HCT116 (cell line): ENCODE data around the gene C1orf105. TPM values are rescaled to one million over a fixed set of nuclear protein-coding genes. Genes with fewer than 3 reads are reported as not detected.

ENCODE experiments used
- ATAC-seq: fragments of 200-7000 bp; cut with Tn5 transposase; 2 replicates; pipeline ENCODE4 v1.9.1; 2020; ENCODE audit warnings: mild to moderate bottlenecking, moderate library complexity
- BruUV-seq: library from RNA; stranded (reverse); fragments of 400-500 nt; replicated peaks from 2 replicates; lab custom pipeline; 2021; lab: Mats Ljungman, UMichigan
- CTCF ChIA-PET: fragments of 300-600 bp; sonication (Branson Sonifier 250); formaldehyde crosslinking; loops from one replicate; lab custom pipeline; 2021; ENCODE audit warnings: antibody characterized with exemption; lab: Charles Lee
- POLR2A ChIA-PET: fragments of 300-600, 350-600 bp; sonication (Branson Sonifier 250); formaldehyde crosslinking; loops from one replicate; lab custom pipeline; 2021; ENCODE audit warnings: antibody characterized with exemption; lab: Charles Lee
- RAD21 ChIA-PET, 2 experiments: fragments of 300-600 bp; sonication (Branson Sonifier 250); formaldehyde crosslinking; loops; one replicate each; lab custom pipeline; 2023; ENCODE audit warnings: low total read pairs in 2 of 2; ENCODE audit not compliant: uncharacterized antibody in 2 of 2, unreplicated experiment in 2 of 2, low non-redundant PET in 1 of 2; lab: Charles Lee
- DNase-seq: peaks from one replicate; pipeline ENCODE4 v3.0.0-alpha.2; 2010; ENCODE audit warnings: low read depth, low spot score
- H2AFZ ChIP-seq: fragments of 200-600 bp; shearing (Covaris generic), sonication (generic); 2 replicates; pipeline ENCODE4 v1.6.1; 2017; ENCODE audit warnings: low read depth, mixed run types, mixed read lengths, antibody characterized with exemption, low read length; ENCODE audit not compliant: poor library complexity, severe bottlenecking
- H3K27ac ChIP-seq: 2 replicates; pipeline ENCODE4 v1.5.1; 2012; ENCODE audit warnings: low read depth, low read length
- H3K27me3 ChIP-seq: fragments of 200-600 bp; sonication (generic); 2 replicates; pipeline ENCODE4 v1.6.1; 2016; ENCODE audit warnings: mixed run types, low read length, mixed read lengths; ENCODE audit not compliant: insufficient read depth
- H3K36me3 ChIP-seq, 2 experiments: fragments of 200-500 bp in 1 of 2; fragments of 200-600 bp in 1 of 2; sonication (Bioruptor generic) in 1 of 2; sonication (generic) in 1 of 2; 2 replicates each; pipeline versions ENCODE4 v1.5.1 to v1.6.1; 2014 to 2016; ENCODE audit warnings: low read length in 2 of 2, inconsistent platforms in 1 of 2, mixed read lengths in 1 of 2, mixed run types in 1 of 2; ENCODE audit not compliant: insufficient read depth in 2 of 2, control insufficient read depth in 1 of 2
- H3K4me1 ChIP-seq, 2 experiments: fragments of 200-600 bp in 1 of 2; sonication (generic) in 1 of 2; 2 replicates each; pipeline versions ENCODE4 v1.5.1 to v1.6.1; 2012 to 2017; ENCODE audit warnings: low read length in 2 of 2, inconsistent platforms in 1 of 2, mild to moderate bottlenecking in 1 of 2, mixed read lengths in 1 of 2, mixed run types in 1 of 2, moderate library complexity in 1 of 2; ENCODE audit not compliant: insufficient read depth in 2 of 2, control insufficient read depth in 1 of 2
- H3K4me2 ChIP-seq: fragments of 200-600 bp; sonication (generic); 2 replicates; pipeline ENCODE4 v1.6.1; 2017; ENCODE audit warnings: mixed run types, low read length, mixed read lengths
- H3K4me3 ChIP-seq, 2 experiments: fragments of 200-600 bp in 1 of 2; sonication (generic) in 1 of 2; replicated peaks in 1 of 2; 2 replicates each; pipeline ENCODE4 v1.5.1; 2011 to 2016; ENCODE audit warnings: low read length in 2 of 2, control low read depth in 1 of 2, low read depth in 1 of 2, mild to moderate bottlenecking in 1 of 2, mixed read lengths in 1 of 2, mixed run types in 1 of 2
- H3K79me2 ChIP-seq: fragments of 200-600 bp; sonication (generic); 2 replicates; pipeline ENCODE4 v1.6.1; 2017; ENCODE audit warnings: mild to moderate bottlenecking, mixed run types, low read length, moderate library complexity, mixed read lengths; ENCODE audit not compliant: insufficient read depth
- H3K9ac ChIP-seq: fragments of 200-600 bp; sonication (generic); 2 replicates; pipeline ENCODE4 v1.6.1; 2016; ENCODE audit warnings: low read length, mixed read lengths
- H3K9me2 ChIP-seq: fragments of 200-600 bp; sonication (generic), shearing (Covaris generic); 2 replicates; pipeline ENCODE4 v1.6.1; 2017; ENCODE audit warnings: mixed run types, mild to moderate bottlenecking, moderate library complexity; ENCODE audit not compliant: insufficient read depth
- H3K9me3 ChIP-seq, 2 experiments: fragments of 200-500 bp in 1 of 2; fragments of 200-600 bp in 1 of 2; sonication (Bioruptor generic) in 1 of 2; sonication (generic) in 1 of 2; 2 replicates each; pipeline ENCODE4 v1.6.1; 2014 to 2017; ENCODE audit warnings: low read length in 2 of 2, mixed read lengths in 2 of 2, inconsistent platforms in 1 of 2, low read depth in 1 of 2, mild to moderate bottlenecking in 1 of 2, mixed run types in 1 of 2, moderate library complexity in 1 of 2; ENCODE audit not compliant: control insufficient read depth in 1 of 2, insufficient read depth in 1 of 2
- H4K20me1 ChIP-seq: fragments of 200-600 bp; sonication (generic), shearing (Covaris generic); 2 replicates; pipeline ENCODE4 v1.6.1; 2017; ENCODE audit warnings: mixed run types, mild to moderate bottlenecking, moderate library complexity; ENCODE audit not compliant: insufficient read depth
- CEBPB ChIP-seq: IDR thresholded peaks from 2 replicates; pipeline ENCODE4 v1.6.1; 2012; ENCODE audit warnings: low read depth
- ELF1 ChIP-seq: IDR thresholded peaks from 2 replicates; pipeline ENCODE4 v1.6.1; 2012; ENCODE audit warnings: low read depth, borderline replicate concordance
- FOSL1 ChIP-seq: IDR thresholded peaks from 2 replicates; pipeline ENCODE4 v1.6.1; 2012; ENCODE audit warnings: low read depth
- POLR2A ChIP-seq: IDR thresholded peaks from 2 replicates; pipeline ENCODE4 v1.7.0; 2011; ENCODE audit warnings: borderline replicate concordance; ENCODE audit not compliant: insufficient read depth, insufficient read length; ENCODE audit errors: extremely low read depth
- POLR2AphosphoS5 ChIP-seq: IDR thresholded peaks from 2 replicates; pipeline ENCODE4 v1.6.1; 2011; ENCODE audit warnings: mild to moderate bottlenecking, low read depth, low read length, moderate library complexity
- RAD21 ChIP-seq: IDR thresholded peaks from 2 replicates; pipeline ENCODE4 v1.6.1; 2012; ENCODE audit warnings: low read depth, mild to moderate bottlenecking
- SRF ChIP-seq: IDR thresholded peaks from 2 replicates; pipeline ENCODE4 v1.6.1; 2012; ENCODE audit warnings: low read depth
- TCF7L2 ChIP-seq: IDR thresholded peaks from 2 replicates; pipeline ENCODE4 v1.7.0; 2011; ENCODE audit warnings: borderline replicate concordance, inconsistent platforms; ENCODE audit not compliant: insufficient read depth, insufficient read length; ENCODE audit errors: extremely low read depth
- YY1 ChIP-seq: IDR thresholded peaks from 2 replicates; pipeline ENCODE4 v1.6.1; 2011; ENCODE audit warnings: low read length, low read depth, moderate library complexity, mild to moderate bottlenecking; ENCODE audit not compliant: insufficient replicate concordance; ENCODE audit errors: extremely low read depth
- ZBTB33 ChIP-seq: IDR thresholded peaks from 2 replicates; pipeline ENCODE4 v1.6.1; 2011; ENCODE audit warnings: mild to moderate bottlenecking, low read length, moderate library complexity; ENCODE audit not compliant: insufficient replicate concordance; ENCODE audit errors: extremely low read depth
- ZNF274 ChIP-seq: fragments of 200-500 bp; sonication (Bioruptor generic); IDR thresholded peaks from 2 replicates; pipeline ENCODE4 v1.6.1; 2014; ENCODE audit warnings: mild to moderate bottlenecking, low read depth, low read length, inconsistent platforms
- intact Hi-C: fragments of 100-400 bp; cut with micrococcal nuclease; formaldehyde crosslinking; loops from 2 replicates; pipeline ENCODE4 v1.10.0; 2022
- total RNA-seq: library from RNA; stranded (reverse); gene quantifications from one replicate; pipeline ENCODE4 v1.2.1, GENCODE V29; 2021; ENCODE audit not compliant: unreplicated experiment
- TF ChIP-seq, protein P1 (sequence below): IDR thresholded peaks from 2 replicates; pipeline ENCODE4 v1.6.1; 2012; ENCODE audit warnings: low read depth

Gene C1orf105
- total RNA-seq, 1 experiment from 2014 or later: not detected

DNA sequence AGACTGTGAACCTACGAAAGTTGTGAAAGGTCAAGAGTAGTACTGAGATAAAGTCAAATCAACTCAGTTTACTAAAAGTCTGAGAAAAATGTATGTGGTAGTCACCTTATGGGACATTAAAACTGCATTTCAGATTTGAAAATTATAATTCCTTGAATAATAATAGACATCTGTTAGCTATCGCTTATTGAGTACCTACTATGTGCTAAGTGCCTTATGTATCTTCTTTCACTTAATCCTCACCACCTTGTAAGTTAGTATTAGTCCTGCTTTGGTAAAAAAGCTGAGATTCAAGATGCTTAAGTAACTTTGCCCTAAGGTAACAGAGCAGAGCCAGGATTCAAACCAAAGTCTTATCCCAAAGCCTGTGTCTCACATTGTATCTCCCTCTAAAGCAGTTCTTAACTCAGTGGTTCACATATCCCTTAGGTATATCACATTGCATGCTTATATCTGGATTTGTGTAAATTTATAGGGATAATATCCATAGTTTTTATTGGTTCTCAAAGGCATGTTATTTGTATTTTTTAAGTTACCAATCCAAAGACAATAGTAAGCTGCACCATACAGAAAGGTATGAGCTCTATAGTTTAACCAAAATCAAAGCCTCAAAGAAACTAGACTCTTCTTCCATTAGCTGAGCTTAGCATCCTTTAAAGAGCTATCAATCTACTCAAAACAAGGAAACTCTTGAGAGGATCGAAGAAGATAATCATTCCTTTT lies 22.5 kb downstream of the C1orf105 start:
- peak overlapping the region; percentile 63 for H2AFZ ChIP-seq
- H3K27me3 ChIP-seq: no peaks in the 10 kb centered on the region
- ChIA-PET POLR2A (no interaction called here), CTCF (interaction anchor here (1.2 kb wide), 2 partner anchors 25 to 440 kb away, joined by 3 to 5 read pairs; no protein-coding TSS in a partner anchor), RAD21 (no interaction called here)
- H3K4me2 ChIP-seq: peak overlapping the region; percentile 66
- H3K9me2 ChIP-seq: no peaks in the 10 kb centered on the region
- H3K36me3 ChIP-seq: no peaks in the 10 kb centered on the region; a peak in 1 of 4 replicates
- H3K9me3 ChIP-seq: no peaks in the 10 kb centered on the region
- H3K9ac ChIP-seq: peak overlapping the region; percentile 88
- no peaks in the 10 kb centered on the region for H4K20me1 ChIP-seq
- no peak for DNase-seq
- no peak overlapping the region for H3K27ac ChIP-seq
- no peak for ATAC-seq
- no TSS peak for BruUV-seq
- H3K79me2 ChIP-seq: peaks cover 19% of the 10 kb centered on the region
- intact Hi-C loops: loop anchor here (2.0 to 5.0 kb wide), 2 partner anchors 441 to 798 kb away; no protein-coding TSS in a partner anchor
- H3K4me1 ChIP-seq: peaks cover 4 to 13% of the 10 kb centered on the region in 2 experiments; a peak in 2 of 4 replicates
- peak overlapping the region; percentile 78 to 81 for H3K4me3 ChIP-seq
- no peak for TF ChIP-seq ZNF274
- no peak for TF ChIP-seq POLR2AphosphoS5
- TF ChIP-seq POLR2A: no peak
- TF ChIP-seq RAD21: no peak
- no peak for TF ChIP-seq CEBPB
- TF ChIP-seq FOSL1: no peak
- TF ChIP-seq SRF: no peak
- TF ChIP-seq TCF7L2: no peak
- TF ChIP-seq ZBTB33: no peak
- TF ChIP-seq, protein P1, sequence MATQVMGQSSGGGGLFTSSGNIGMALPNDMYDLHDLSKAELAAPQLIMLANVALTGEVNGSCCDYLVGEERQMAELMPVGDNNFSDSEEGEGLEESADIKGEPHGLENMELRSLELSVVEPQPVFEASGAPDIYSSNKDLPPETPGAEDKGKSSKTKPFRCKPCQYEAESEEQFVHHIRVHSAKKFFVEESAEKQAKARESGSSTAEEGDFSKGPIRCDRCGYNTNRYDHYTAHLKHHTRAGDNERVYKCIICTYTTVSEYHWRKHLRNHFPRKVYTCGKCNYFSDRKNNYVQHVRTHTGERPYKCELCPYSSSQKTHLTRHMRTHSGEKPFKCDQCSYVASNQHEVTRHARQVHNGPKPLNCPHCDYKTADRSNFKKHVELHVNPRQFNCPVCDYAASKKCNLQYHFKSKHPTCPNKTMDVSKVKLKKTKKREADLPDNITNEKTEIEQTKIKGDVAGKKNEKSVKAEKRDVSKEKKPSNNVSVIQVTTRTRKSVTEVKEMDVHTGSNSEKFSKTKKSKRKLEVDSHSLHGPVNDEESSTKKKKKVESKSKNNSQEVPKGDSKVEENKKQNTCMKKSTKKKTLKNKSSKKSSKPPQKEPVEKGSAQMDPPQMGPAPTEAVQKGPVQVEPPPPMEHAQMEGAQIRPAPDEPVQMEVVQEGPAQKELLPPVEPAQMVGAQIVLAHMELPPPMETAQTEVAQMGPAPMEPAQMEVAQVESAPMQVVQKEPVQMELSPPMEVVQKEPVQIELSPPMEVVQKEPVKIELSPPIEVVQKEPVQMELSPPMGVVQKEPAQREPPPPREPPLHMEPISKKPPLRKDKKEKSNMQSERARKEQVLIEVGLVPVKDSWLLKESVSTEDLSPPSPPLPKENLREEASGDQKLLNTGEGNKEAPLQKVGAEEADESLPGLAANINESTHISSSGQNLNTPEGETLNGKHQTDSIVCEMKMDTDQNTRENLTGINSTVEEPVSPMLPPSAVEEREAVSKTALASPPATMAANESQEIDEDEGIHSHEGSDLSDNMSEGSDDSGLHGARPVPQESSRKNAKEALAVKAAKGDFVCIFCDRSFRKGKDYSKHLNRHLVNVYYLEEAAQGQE: no peak
- TF ChIP-seq ELF1: no peak
- no peak for TF ChIP-seq YY1
